Measurements from ENCODE around the gene IL1RAP. TPM values are rescaled to one million over a fixed set of nuclear protein-coding genes. Genes with fewer than 3 reads are reported as not detected.

Gene IL1RAP
- total and polyA plus RNA-seq, 2 experiments from 2014 or later: 3.6 to 5.0 TPM

- H3K36me3 Mint-ChIP-seq (ENCODE audit: low read depth): no peaks in the 10 kb centered on the region
Measured at GRCh38 chr3:190593075-190593474, 79.2 kb downstream of the IL1RAP start.

GRCh38 chr3:190594171-190594570, 80.3 kb downstream of the IL1RAP start:
- TF ChIP-seq REST (IDR thresholded peaks at IDR 0.05; ENCODE audit: unreplicated experiment) (no peak), EZH2 (IDR thresholded peaks at IDR 0.05; ENCODE audit: low read depth, unreplicated experiment) (no peak)
- Mint-ChIP-seq H3K27ac (no peak overlapping the region), H3K27me3 (ENCODE audit: insufficient read depth, low read depth, poor library complexity) (no peaks in the 10 kb centered on the region), H3K4me3 (no peak overlapping the region), H3K4me1 (peaks cover 15% of the 10 kb centered on the region), H3K9me3 (no peaks in the 10 kb centered on the region), H3K36me3 (ENCODE audit: low read depth) (no peaks in the 10 kb centered on the region)
- H3F3A ChIP-seq (replicated peaks; ENCODE audit: low read depth): no peaks in the 10 kb centered on the region
- no peaks in the 10 kb centered on the region for H4K20me1 ChIP-seq (replicated peaks; ENCODE audit: insufficient read depth)
- no peaks in the 10 kb centered on the region for H3K27me3 ChIP-seq (ENCODE audit: insufficient read depth)
- H3K4me3 ChIP-seq: no peak overlapping the region
- ATAC-seq (no peak), DNase-seq (ENCODE audit: low spot score) (no peak)
- H3K4me2 ChIP-seq: no peak overlapping the region
- peaks cover 11% of the 10 kb centered on the region for H3K4me1 ChIP-seq (ENCODE audit: insufficient read depth)
- H3K79me2 ChIP-seq (replicated peaks; ENCODE audit: insufficient read depth): no peaks in the 10 kb centered on the region
- H3K27ac ChIP-seq (ENCODE audit: low read depth): no peak overlapping the region
- H2AFZ ChIP-seq: no peak overlapping the region
- H3K36me3 ChIP-seq (ENCODE audit: insufficient read depth): no peaks in the 10 kb centered on the region
- H3K9me2 ChIP-seq (ENCODE audit: insufficient read depth): no peaks in the 10 kb centered on the region

More at GRCh38 chr3:190593075-190593474, 79.2 kb downstream of the IL1RAP start:
- Mint-ChIP-seq H3K4me3 (no peak overlapping the region), H3K9me3 (no peaks in the 10 kb centered on the region), H3K4me1 (peaks cover 15% of the 10 kb centered on the region), H3K27me3 (ENCODE audit: insufficient read depth, low read depth, poor library complexity) (no peaks in the 10 kb centered on the region), H3K27ac (no peak overlapping the region)
- H4K20me1 ChIP-seq (replicated peaks; ENCODE audit: insufficient read depth): no peaks in the 10 kb centered on the region
- no peak for ATAC-seq
- no peaks in the 10 kb centered on the region for H3K36me3 ChIP-seq (ENCODE audit: insufficient read depth)
- H3F3A ChIP-seq (replicated peaks; ENCODE audit: low read depth): no peaks in the 10 kb centered on the region
- DNase-seq (ENCODE audit: low spot score): no peak
- no peak overlapping the region for H3K27ac ChIP-seq (ENCODE audit: low read depth)
- no peaks in the 10 kb centered on the region for H3K79me2 ChIP-seq (replicated peaks; ENCODE audit: insufficient read depth)
- peaks cover 11% of the 10 kb centered on the region for H3K4me1 ChIP-seq (ENCODE audit: insufficient read depth)
- no peak overlapping the region for H2AFZ ChIP-seq
- H3K4me2 ChIP-seq: no peak overlapping the region
- H3K27me3 ChIP-seq (ENCODE audit: insufficient read depth): no peaks in the 10 kb centered on the region
- TF ChIP-seq ZNF331 (CRISPR knock-in tag; IDR thresholded peaks at IDR 0.05; ENCODE audit: low read depth) (no peak), ZNF114 (CRISPR knock-in tag; IDR thresholded peaks at IDR 0.05) (no peak), JUNB (IDR thresholded peaks at IDR 0.05; ENCODE audit: unreplicated experiment) (no peak), NANOG (IDR thresholded peaks at IDR 0.05; ENCODE audit: borderline replicate concordance) (no peak), POLR2AphosphoS5 (IDR thresholded peaks at IDR 0.05; ENCODE audit: low read depth) (no peak)
- no peaks in the 10 kb centered on the region for H3K9me2 ChIP-seq (ENCODE audit: insufficient read depth)
- no peak overlapping the region for H3K4me3 ChIP-seq

- Histone ChIP-seq H3K27me3 (ENCODE audit: insufficient read depth) (no peaks in the 10 kb centered on the region), H3K27ac (ENCODE audit: low read depth) (no peak overlapping the region), H3K9me2 (ENCODE audit: insufficient read depth) (no peaks in the 10 kb centered on the region), H3K79me2 (replicated peaks; ENCODE audit: insufficient read depth) (no peaks in the 10 kb centered on the region), H4K20me1 (replicated peaks; ENCODE audit: insufficient read depth) (no peaks in the 10 kb centered on the region), H3K4me3 (no peak overlapping the region), H3K4me1 (ENCODE audit: insufficient read depth) (peaks cover 11% of the 10 kb centered on the region), H2AFZ (no peak overlapping the region; the same call in 1 of the 2 replicates), H3K4me2 (no peak overlapping the region), H3F3A (replicated peaks; ENCODE audit: low read depth) (no peaks in the 10 kb centered on the region), H3K36me3 (ENCODE audit: insufficient read depth) (no peaks in the 10 kb centered on the region)
- no peaks in the 10 kb centered on the region for H3K27me3 Mint-ChIP-seq (ENCODE audit: insufficient read depth, low read depth, poor library complexity)
- no peak overlapping the region for H3K4me3 Mint-ChIP-seq
- no peaks in the 10 kb centered on the region for H3K36me3 Mint-ChIP-seq (ENCODE audit: low read depth)
- H3K27ac Mint-ChIP-seq: peak overlapping the region; percentile 55
- ATAC-seq (no peak), DNase-seq (ENCODE audit: low spot score) (no peak)
- H3K9me3 Mint-ChIP-seq: no peaks in the 10 kb centered on the region
- peaks cover 15% of the 10 kb centered on the region for H3K4me1 Mint-ChIP-seq
- no peak for TF ChIP-seq JUNB (IDR thresholded peaks at IDR 0.05; ENCODE audit: unreplicated experiment)
Measured at GRCh38 chr3:190595179-190595795, 81.4 kb downstream of the IL1RAP start.
